ENCODE results near the gene RD3L. TPM values are rescaled to one million over a fixed set of nuclear protein-coding genes. Genes with fewer than 3 reads are reported as not detected.

Gene RD3L
- total and polyA plus RNA-seq, 2 of the 4 experiments (the other 2 are of a cell fraction) = not detected

DNA sequence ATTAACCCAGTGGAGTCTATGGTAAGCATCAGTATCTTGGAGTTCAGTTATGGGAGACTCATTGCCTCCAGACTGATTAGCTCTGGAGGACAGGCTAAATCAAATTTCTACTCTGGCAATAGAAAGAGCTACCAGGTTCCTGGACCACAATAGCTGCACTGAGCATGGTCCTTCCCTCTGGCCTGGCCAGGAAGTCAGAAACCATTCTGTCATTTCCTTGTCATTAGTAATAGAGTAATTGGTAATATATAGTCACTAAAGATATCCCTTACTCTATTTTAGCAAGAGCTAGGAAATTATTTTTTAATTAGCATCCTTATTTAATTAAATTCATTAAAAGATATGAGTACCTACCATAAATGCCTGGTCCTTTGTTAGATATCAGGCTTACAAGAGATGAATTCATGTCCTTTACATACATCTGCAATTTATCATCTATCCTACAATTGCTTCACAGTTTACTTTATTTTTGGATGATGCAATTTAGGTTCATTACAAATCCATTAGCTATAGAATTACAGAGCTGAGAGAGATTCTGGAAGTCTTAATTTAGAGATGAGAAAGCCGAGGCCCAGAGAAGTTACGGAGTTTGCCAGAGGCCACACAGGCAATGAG is 37.7 kb downstream of the RD3L start:
- Histone ChIP-seq H3K27me3 (ENCODE audit: control insufficient read depth, insufficient read depth, low read length) (no peaks in the 10 kb centered on the region), H3K79me1 (ENCODE audit: low read depth in 1 of 2, low read length in 2 of 2) (no peaks in the 10 kb centered on the region), H3K9me1 (ENCODE audit: insufficient read depth, low read length) (no peaks in the 10 kb centered on the region), H2AK9ac (replicated peaks; ENCODE audit: low read depth, low read length, poor library complexity) (no peak overlapping the region), H2BK20ac (ENCODE audit: low read depth, low read length) (no peak overlapping the region), H4K5ac (ENCODE audit: low read depth, low read length) (no peak overlapping the region), H3K4ac (ENCODE audit: low read depth, low read length) (no peak overlapping the region), H2BK5ac (ENCODE audit: low read depth, low read length, poor library complexity, severe bottlenecking) (no peak overlapping the region), H4K8ac (ENCODE audit: low read depth in 2 of 2, low read length in 2 of 2) (no peak overlapping the region), H3K27ac (ENCODE audit: insufficient read depth, low read length) (no peak overlapping the region), H2AFZ (replicated peaks; ENCODE audit: low read length, poor library complexity) (no peak overlapping the region), H2BK15ac (ENCODE audit: low read depth, low read length) (no peak overlapping the region), H3K36me3 (ENCODE audit: control insufficient read depth, insufficient read depth, low read length) (0 out of 2 replicates have a peak, but pooled peaks cover under 1% of the 10 kb centered on the region), H3K18ac (ENCODE audit: low read depth, low read length) (no peak overlapping the region), H2BK120ac (ENCODE audit: low read depth, low read length) (no peak overlapping the region), H4K20me1 (ENCODE audit: insufficient read depth, low read length) (no peaks in the 10 kb centered on the region), H3K56ac (ENCODE audit: extremely low read depth, insufficient read depth, low read length) (no peak overlapping the region), H3K4me3 (ENCODE audit: insufficient read depth, low read depth, low read length) (no peak overlapping the region), H3K14ac (replicated peaks; ENCODE audit: low read depth, low read length) (no peak overlapping the region), H3K9me3 (ENCODE audit: control insufficient read depth, insufficient read depth, low read length) (no peaks in the 10 kb centered on the region), H3K9ac (ENCODE audit: low read depth, low read length) (no peak overlapping the region), H3K4me2 (ENCODE audit: low read depth, low read length) (no peak overlapping the region), H3K23ac (ENCODE audit: low read depth, low read length) (no peak overlapping the region), H2AK5ac (ENCODE audit: low read depth, low read length) (no peak overlapping the region), H3K4me1 (ENCODE audit: control insufficient read depth, insufficient read depth, low read length) (no peaks in the 10 kb centered on the region; the same call in 1 of the 2 replicates), H4K91ac (ENCODE audit: insufficient read depth, low read depth, low read length) (no peak overlapping the region)
- ATAC-seq (ENCODE audit: low read depth) (peak; percentile 29; the same call in 1 of the 2 replicates), DNase-seq (peak; percentile 15)
- WGBS, 2 experiments (ENCODE audit: extremely low coverage in 2 of 2, insufficient read length in 1 of 2) = no CpG with 5 or more reads among the region's 2 CpGs
- dilution Hi-C loops (cut with HindIII; ENCODE audit: low sequenced_read_pairs, unreplicated experiment) (no loop called here), in situ Hi-C loops (cut with MboI; ENCODE audit: low sequenced_read_pairs) (no loop called here), intact Hi-C loops (cut with micrococcal nuclease) (no loop called here)
- POLR2A ChIA-PET (ENCODE audit: unreplicated experiment) = no interaction called here
- CTCF ChIA-PET = interaction anchor here (1.3 kb wide), 1 partner anchor 98 kb away, joined by 4 read pairs; no protein-coding TSS in a partner anchor
- no peak for TF ChIP-seq ELK1 (IDR thresholded peaks at IDR 0.05; ENCODE audit: borderline replicate concordance, low read depth, low read length)
- peak; percentile 67 for TF ChIP-seq CEBPB (IDR thresholded peaks at IDR 0.05; ENCODE audit: low read depth, low read length)
- no TSS peak for BruUV-seq (replicated peaks)
